K562 (cell line): ENCODE data around the gene LAPTM5. TPM values are rescaled to one million over a fixed set of nuclear protein-coding genes. Genes with fewer than 3 reads are reported as not detected.

Source experiments
- ARHGAP35 ChIP-seq: fragments of 450-650 bp; IDR thresholded peaks from 2 replicates; pipeline ENCODE4 v1.6.1; 2018; ENCODE audit not compliant: partially characterized antibody
- C11orf30 ChIP-seq: fragments of 450-650 bp; IDR thresholded peaks from 2 replicates; pipeline ENCODE4 v1.6.1; 2016; ENCODE audit warnings: low read depth, mild to moderate bottlenecking
- CBX3 ChIP-seq, 2 experiments: IDR thresholded peaks; 1 replicate in 1 of 2; 2 replicates in 1 of 2; pipeline ENCODE4 v1.6.1; 2012; ENCODE audit warnings: inconsistent platforms in 2 of 2, low read length in 2 of 2, borderline replicate concordance in 1 of 2, control low read depth in 1 of 2
- CC2D1A ChIP-seq: fragments of 450-650 bp; IDR thresholded peaks from 2 replicates; pipeline ENCODE4 v1.6.1; 2017; ENCODE audit warnings: mild to moderate bottlenecking
- CHD4 ChIP-seq: fragments of 200-600 bp; sonication (generic); IDR thresholded peaks from 3 replicates; pipeline ENCODE4 v1.6.1; 2012; ENCODE audit warnings: low read depth, mild to moderate bottlenecking, mixed read lengths, low read length, inconsistent platforms; ENCODE audit not compliant: insufficient read depth, insufficient replicate concordance, poor library complexity, severe bottlenecking
- E2F1 ChIP-seq: sonication (generic); formaldehyde crosslinking; IDR thresholded peaks from 2 replicates; pipeline ENCODE4 v1.8.1; 2023; ENCODE audit warnings: mild to moderate bottlenecking, missing genetic modification reagents, moderate library complexity
- E2F8 ChIP-seq: fragments of 450-650 bp; IDR thresholded peaks from 2 replicates; pipeline ENCODE4 v1.7.1; 2018; ENCODE audit warnings: mild to moderate bottlenecking, low read depth; ENCODE audit not compliant: partially characterized antibody
- HLTF ChIP-seq: fragments of 450-650 bp; IDR thresholded peaks from 2 replicates; pipeline ENCODE4 v1.6.1; 2016
- IRF2 ChIP-seq: sonication (generic); formaldehyde crosslinking; IDR thresholded peaks from 2 replicates; pipeline ENCODE4 v1.8.1; 2022; ENCODE audit warnings: mild to moderate bottlenecking, missing genetic modification reagents
- KDM2B ChIP-seq: fragments of 250-450 bp; sonication (Bioruptor Pico); IDR thresholded peaks from 2 replicates; pipeline ENCODE4 v1.8.0; 2021; ENCODE audit warnings: mild to moderate bottlenecking, moderate library complexity
- MCM3 ChIP-seq: fragments of 450-650 bp; IDR thresholded peaks from 2 replicates; pipeline ENCODE4 v1.6.1; 2016
- NFIC ChIP-seq: fragments of 450-650 bp; IDR thresholded peaks from 2 replicates; pipeline ENCODE4 v1.6.1; 2017; ENCODE audit warnings: mild to moderate bottlenecking, inconsistent platforms
- PBX2 ChIP-seq, 2 experiments: IDR thresholded peaks in 1 of 2; conservative IDR thresholded peaks in 1 of 2; 2 replicates each; pipeline ENCODE4 v1.6.1; 2016; ENCODE audit warnings: low read depth in 2 of 2, mild to moderate bottlenecking in 1 of 2, missing compliant biosample characterization in 1 of 2, missing genetic modification characterization in 1 of 2, moderate library complexity in 1 of 2
- PHF21A ChIP-seq: fragments of 450-650 bp; IDR thresholded peaks from 2 replicates; pipeline ENCODE4 v1.6.1; 2017; ENCODE audit warnings: low read depth, borderline replicate concordance
- SMAD2 ChIP-seq: fragments of 150-350 bp; IDR thresholded peaks from 2 replicates; pipeline ENCODE4 v1.6.1; 2014; ENCODE audit warnings: low read depth, mild to moderate bottlenecking, low read length
- SMARCA4 ChIP-seq: fragments of 450-650 bp; IDR thresholded peaks from 2 replicates; pipeline ENCODE4 v1.6.1; 2016
- SMARCA5 ChIP-seq: fragments of 450-650 bp; IDR thresholded peaks from 2 replicates; pipeline ENCODE4 v1.6.1; 2016
- SUPT5H ChIP-seq: fragments of 450-650 bp; IDR thresholded peaks from 2 replicates; pipeline ENCODE4 v1.6.1; 2016
- TEAD1 ChIP-seq, 2 experiments: fragments of 450-650 bp in 1 of 2; sonication (generic) in 1 of 2; formaldehyde crosslinking; IDR thresholded peaks; 2 replicates each; pipeline versions ENCODE4 v1.4.0 to v1.8.0; 2020 to 2022; ENCODE audit warnings: mild to moderate bottlenecking in 2 of 2, missing genetic modification reagents in 1 of 2
- ZBTB43 ChIP-seq: sonication (generic); formaldehyde crosslinking; IDR thresholded peaks from 2 replicates; pipeline ENCODE4 v1.8.0; 2023; ENCODE audit warnings: mild to moderate bottlenecking, missing genetic modification reagents
- ZNF184 ChIP-seq: sonication (generic); formaldehyde crosslinking; IDR thresholded peaks from 2 replicates; pipeline ENCODE4 v1.5.0; 2020; ENCODE audit warnings: missing genetic modification reagents
- ZNF274 ChIP-seq: IDR thresholded peaks from 2 replicates; pipeline ENCODE4 v1.6.1; 2011; ENCODE audit warnings: low read depth, mild to moderate bottlenecking, low read length, moderate library complexity, borderline replicate concordance
- ZNF507 ChIP-seq: conservative IDR thresholded peaks from 2 replicates; pipeline ENCODE4 v1.6.1; 2017; ENCODE audit warnings: missing genetic modification characterization, missing compliant biosample characterization
- polyA plus RNA-seq, 8 experiments: library from polyadenylated mRNA; depleted of rRNA in 4 of 8; stranded (reverse) in 5 of 8; unstranded in 3 of 8; fragments of >200 nt; fragmentation: Nextera tagmentation in 2 of 8; fragmentation: Illumina TruSeq in 1 of 8; extraction: Ambion mirVana in 2 of 8; extraction: Trizol in 1 of 8; gene quantifications; 2 replicates each; pipeline versions ENCODE4 v1.2.1 to v1.2.3, GENCODE V29; 2011 to 2014; ENCODE audit warnings: inconsistent platforms in 1 of 8, missing spikeins in 1 of 8
- total RNA-seq, 7 experiments: library from RNA; depleted of rRNA in 6 of 7; stranded (reverse); fragments of >200 nt in 6 of 7; fragmentation: Illumina TruSeq in 2 of 7; extraction: Trizol in 2 of 7; gene quantifications; 2 replicates each; pipeline versions ENCODE4 v1.2.1 to v1.2.3, GENCODE V29; 2011 to 2021; ENCODE audit warnings: low replicate concordance in 1 of 7

The LAPTM5 gene
- total and polyA plus RNA-seq, 9 of the 15 experiments (the other 6 are each of a cell fraction or from before 2014, with no cell fraction given) = 2.4 to 47.3 (median 20.3) TPM

- TF ChIP-seq E2F8 (no peak), HLTF (no peak), TEAD1 (CRISPR knock-in tag; IDR thresholded peaks at IDR 0.05) (peak in 1 of 2 experiments; percentile 1; a peak in 1 of 4 replicates), E2F1 (CRISPR knock-in tag) (no peak), SUPT5H (no peak), ARHGAP35 (no peak), PBX2 (CRISPR knock-in tag; IDR thresholded peaks at IDR 0.05; ENCODE audit: low read depth) (no peak), PBX2 (tag; conservative IDR thresholded peaks at IDR 0.05; ENCODE audit: low read depth) (no peak), SMAD2 (no peak), KDM2B (CRISPR knock-in tag) (no peak), ZNF274 (no peak), IRF2 (CRISPR knock-in tag) (no peak), ZBTB43 (no peak; the same call in 1 of the 2 replicates), CC2D1A (no peak), C11orf30 (no peak), NFIC (no peak), SMARCA5 (peak; percentile 98), MCM3 (no peak), SMARCA4 (no peak), ZNF507 (no peak), PHF21A (no peak), CHD4 (peak; percentile 73), CBX3 (IDR thresholded peaks at IDR 0.05; ENCODE audit: borderline replicate concordance in 1 of 2, low read length in 2 of 2) (no peak), ZNF184 (no peak)
These were observed 10.7 kb upstream of the LAPTM5 start (continued) for GRCh38 chr1:30768159-30768829.
